VCaP (cell line): ENCODE results near the gene RETREG2.

Experiments used
- H3K27ac ChIP-seq: fragments of 450-650 bp; 2 replicates; pipeline ENCODE4 v1.5.1; 2017
- CTCF ChIP-seq: fragments of 450-650 bp; conservative IDR thresholded peaks from 2 replicates; pipeline ENCODE4 v1.5.1; 2017; ENCODE audit warnings: mild to moderate bottlenecking, moderate library complexity

RETREG2 gene

DNA sequence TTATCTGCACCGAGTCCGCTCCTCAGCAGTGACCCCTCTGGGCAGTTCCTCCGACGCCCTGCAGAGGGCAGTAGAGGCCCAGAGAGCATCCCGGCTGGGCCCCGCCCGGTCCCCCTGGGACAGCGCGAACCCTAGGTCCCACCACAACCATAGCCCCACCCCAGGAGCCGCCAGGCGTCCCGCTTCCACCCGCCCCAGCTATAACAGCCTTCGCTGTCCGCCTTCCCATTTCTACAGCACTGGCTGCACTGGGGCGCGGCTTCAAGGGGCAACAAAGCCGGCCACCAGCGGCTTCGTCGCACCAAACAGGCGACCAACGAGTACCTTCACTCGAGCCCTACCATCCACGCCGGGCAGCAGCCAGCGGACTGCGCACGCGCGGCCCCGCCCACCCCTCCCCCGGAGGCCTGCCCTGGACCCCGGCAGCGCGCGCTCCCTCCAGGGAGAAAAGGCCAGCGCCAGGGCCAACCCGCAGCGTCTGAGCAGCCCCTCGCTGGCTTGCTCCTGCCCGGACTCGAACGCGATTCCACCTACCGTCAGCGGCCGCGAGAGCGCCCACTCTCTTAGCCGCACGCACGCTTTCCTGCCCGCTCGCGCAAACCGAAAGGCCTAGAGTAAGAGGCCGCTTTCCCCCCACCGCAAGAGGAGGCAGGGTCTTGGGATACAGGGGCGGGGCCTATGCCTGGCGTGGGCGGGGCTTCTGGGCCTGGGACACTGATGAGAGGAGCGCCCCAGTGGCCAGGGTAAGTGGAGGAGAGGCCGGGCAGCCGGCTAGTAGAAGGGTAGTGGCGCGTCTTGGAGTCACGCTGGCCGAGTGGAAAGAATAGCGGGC is 17.7 kb upstream of the RETREG2 start, which contains the start of gene NHEJ1:
NHEJ1 (minus strand) TSS at position 630 of the 832 bp plus-strand sequence. CDS start 2,453 bp downstream, outside the sequence.
- peak; percentile 96 for TF ChIP-seq CTCF
- peak within 1 kb of the TSS; percentile 85 for H3K27ac ChIP-seq

DNA sequence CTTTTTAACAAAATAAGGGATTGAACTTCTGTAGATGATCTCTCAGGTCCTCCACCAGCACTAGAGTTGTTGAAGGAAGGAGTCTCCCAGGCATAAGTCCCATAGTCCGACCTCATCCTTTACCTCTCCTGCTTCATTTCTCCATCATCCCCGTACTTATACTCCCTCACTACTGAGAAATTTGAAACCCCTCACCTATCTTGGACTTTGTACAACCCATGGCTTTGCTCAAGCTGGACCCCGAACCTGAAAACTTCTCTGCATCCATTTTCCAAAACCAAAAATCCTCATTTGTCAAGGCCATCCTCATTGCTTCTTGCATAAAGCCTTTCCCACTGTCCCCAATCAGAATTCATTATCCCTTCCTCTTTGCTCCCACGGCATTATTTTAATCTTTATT is 17.0 kb upstream of the RETREG2 start:
- peak overlapping the region; percentile 85 for H3K27ac ChIP-seq

DNA sequence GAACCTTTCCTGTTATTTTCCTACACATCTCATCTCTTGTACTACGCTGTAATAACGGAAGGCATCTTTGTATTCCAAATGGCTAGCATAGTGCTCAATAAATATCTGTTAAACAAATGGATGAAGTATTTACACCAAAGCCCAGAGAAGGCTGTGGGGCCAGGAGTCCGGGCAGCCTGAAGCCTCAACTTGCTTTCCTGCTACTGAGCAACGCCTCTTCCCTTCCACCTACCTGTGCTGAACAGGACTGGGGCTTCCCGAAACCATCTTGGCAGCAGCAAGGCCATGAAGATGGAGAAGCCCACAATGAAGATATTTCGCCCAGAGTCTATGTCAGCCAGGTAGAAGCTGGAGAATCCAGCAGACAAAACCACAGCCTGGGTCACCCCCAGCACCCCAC is 14.9 kb upstream of the RETREG2 start:
- no peak for TF ChIP-seq CTCF
- no peak overlapping the region for H3K27ac ChIP-seq

More for the DNA sequence above, 17.0 kb upstream of the RETREG2 start:
- TF ChIP-seq CTCF = no peak

DNA sequence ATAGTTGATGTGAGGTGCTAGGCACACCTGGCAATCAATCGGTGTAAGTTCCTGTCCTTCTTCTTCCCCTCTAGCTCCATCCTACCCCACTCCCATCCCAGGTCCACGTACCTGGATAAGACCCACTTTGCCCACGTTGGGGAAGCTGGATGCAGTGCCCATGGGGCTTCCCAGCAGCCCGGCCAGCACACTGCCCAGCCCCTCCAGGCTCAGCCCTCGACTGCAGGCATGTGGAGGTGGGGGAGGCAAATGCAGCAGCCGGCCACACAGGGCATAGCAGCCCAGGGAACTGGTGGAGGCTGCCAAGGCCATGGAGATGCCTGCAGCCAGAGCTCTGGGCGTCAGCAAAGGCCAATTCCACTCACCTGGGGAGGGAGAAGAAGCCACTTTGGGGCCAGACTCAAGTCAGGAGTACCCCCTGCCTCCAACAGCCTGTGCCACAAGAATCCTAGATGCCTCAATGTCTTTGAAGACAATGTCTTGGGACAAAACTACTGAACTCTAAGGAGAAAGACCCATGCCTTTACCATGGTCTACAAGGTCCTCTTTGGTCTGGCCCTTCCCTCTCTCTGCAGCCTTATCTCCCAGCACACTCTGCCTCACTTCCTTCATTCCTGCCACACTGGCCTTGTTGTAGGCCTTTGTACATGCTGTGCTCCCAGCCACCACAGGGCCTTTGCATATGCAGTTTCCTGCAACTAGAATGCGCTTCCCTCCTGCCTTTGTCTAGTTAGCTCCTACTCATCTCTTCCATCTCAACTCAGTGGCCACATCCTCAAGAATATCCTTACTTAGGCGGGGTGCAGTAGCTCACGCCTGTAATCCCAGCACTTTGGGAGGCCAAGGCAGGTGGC is 12.8 kb upstream of the RETREG2 start:
- H3K27ac ChIP-seq = no peak overlapping the region
- TF ChIP-seq CTCF = no peak

DNA sequence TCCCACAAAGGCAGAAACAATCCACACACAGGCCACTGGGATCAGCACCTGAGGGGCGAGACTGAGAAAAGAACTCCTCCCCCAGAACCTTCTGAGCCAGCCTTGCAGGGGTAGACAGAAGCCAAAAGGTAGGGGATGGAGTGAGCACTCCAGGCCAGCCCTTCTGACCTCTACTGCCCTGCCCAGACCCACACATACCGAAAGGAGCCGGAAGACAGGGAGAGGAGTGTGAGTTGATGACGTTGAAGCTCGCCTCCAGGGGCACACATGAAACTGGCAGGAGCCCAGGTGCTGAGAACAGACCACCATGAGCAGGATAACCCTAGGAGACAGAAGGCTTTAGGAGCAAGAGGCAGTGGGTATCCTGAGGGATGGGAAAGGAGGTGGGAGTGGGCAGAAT is 10.1 kb upstream of the RETREG2 start:
- TF ChIP-seq CTCF = no peak
- no peak overlapping the region for H3K27ac ChIP-seq

DNA sequence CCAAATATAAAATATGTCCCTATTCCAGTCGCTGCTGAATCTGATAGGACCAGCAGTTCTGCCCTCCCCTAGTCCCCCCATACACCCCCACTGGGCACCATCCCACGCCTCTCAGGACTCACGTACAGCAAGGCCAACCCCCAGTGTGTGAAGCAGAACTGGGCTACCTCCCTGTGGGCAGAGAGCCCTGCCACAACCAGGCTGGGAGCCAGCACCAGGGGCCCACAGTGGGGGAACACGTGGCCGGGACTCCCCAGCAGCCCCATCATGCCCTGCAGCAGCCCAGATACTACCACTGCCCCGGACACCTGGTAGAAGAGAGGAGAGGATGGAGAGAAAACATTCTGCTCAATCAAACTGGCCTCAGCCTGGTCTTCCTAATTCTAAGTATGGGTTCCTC is 9.5 kb upstream of the RETREG2 start:
- TF ChIP-seq CTCF = no peak
- no peak overlapping the region for H3K27ac ChIP-seq

DNA sequence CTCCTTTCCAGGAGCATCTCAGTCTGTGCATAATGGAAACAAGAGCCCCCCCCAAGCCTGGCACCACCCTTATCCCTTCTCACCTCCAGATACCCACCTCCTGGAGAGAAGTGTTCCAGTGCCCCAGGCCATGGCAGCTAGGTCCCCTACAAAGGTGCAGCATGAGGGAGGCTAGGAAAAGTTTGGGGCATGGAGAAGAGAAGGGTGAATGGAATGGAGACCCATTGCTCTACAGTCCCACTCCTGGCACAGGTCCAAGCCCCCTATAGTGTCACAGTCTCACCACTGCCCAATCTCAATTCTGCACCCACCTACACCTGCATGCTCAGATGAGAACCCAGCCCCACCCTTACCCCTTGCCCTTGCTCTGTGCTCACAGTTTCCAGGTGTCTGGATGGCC is 9.1 kb upstream of the RETREG2 start:
- no peak overlapping the region for H3K27ac ChIP-seq
- TF ChIP-seq CTCF = no peak
